ENCODE results near the gene CYBC1.

DNA sequence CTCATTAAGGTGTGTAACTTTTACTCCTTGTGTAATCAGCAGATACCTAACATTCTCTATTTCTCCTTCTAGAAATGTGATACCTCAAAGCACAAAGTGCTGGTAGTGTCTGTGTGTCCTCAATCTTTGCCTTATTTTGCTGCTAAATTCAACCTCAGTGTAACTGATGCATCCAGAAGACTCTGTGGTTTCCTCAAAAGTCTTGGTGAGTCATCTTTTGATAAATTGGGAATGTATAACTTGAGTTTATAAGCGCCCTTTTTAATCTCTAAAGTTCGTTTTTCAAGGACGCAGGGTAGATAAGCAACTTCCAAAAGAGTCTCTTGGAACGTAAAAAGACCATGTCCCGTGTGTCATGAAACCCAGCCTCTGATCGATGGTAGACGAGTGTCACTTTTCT, 18.1 kb upstream of the CYBC1 start:
- TF ChIP-seq BCL11B (tag by site-specific recombination; IDR thresholded peaks at IDR 0.05; ENCODE audit: low read depth) (no peak), REST (tag by site-specific recombination; IDR thresholded peaks at IDR 0.05) (no peak), ZNF626 (tag by site-specific recombination; IDR thresholded peaks at IDR 0.05) (no peak), OSR2 (tag by site-specific recombination; IDR thresholded peaks at IDR 0.05) (no peak), ZNF184 (tag by site-specific recombination; IDR thresholded peaks at IDR 0.05) (no peak), YY1 (tag by site-specific recombination; IDR thresholded peaks at IDR 0.05) (no peak)
- TF ChIP-seq, protein P1, sequence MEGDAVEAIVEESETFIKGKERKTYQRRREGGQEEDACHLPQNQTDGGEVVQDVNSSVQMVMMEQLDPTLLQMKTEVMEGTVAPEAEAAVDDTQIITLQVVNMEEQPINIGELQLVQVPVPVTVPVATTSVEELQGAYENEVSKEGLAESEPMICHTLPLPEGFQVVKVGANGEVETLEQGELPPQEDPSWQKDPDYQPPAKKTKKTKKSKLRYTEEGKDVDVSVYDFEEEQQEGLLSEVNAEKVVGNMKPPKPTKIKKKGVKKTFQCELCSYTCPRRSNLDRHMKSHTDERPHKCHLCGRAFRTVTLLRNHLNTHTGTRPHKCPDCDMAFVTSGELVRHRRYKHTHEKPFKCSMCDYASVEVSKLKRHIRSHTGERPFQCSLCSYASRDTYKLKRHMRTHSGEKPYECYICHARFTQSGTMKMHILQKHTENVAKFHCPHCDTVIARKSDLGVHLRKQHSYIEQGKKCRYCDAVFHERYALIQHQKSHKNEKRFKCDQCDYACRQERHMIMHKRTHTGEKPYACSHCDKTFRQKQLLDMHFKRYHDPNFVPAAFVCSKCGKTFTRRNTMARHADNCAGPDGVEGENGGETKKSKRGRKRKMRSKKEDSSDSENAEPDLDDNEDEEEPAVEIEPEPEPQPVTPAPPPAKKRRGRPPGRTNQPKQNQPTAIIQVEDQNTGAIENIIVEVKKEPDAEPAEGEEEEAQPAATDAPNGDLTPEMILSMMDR (tag by site-specific recombination; IDR thresholded peaks at IDR 0.05) = no peak
- TF ChIP-seq, protein P2, sequence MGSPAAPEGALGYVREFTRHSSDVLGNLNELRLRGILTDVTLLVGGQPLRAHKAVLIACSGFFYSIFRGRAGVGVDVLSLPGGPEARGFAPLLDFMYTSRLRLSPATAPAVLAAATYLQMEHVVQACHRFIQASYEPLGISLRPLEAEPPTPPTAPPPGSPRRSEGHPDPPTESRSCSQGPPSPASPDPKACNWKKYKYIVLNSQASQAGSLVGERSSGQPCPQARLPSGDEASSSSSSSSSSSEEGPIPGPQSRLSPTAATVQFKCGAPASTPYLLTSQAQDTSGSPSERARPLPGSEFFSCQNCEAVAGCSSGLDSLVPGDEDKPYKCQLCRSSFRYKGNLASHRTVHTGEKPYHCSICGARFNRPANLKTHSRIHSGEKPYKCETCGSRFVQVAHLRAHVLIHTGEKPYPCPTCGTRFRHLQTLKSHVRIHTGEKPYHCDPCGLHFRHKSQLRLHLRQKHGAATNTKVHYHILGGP (tag by site-specific recombination; IDR thresholded peaks at IDR 0.05) = no peak
